H7 (cell line): ENCODE measurements around the gene HOXC6. TPM values are rescaled to one million over a fixed set of nuclear protein-coding genes. Genes with fewer than 3 reads are reported as not detected.

Experiments
- DNase-seq: peaks from one replicate; pipeline ENCODE4 v3.0.0; 2012
- H3K27me3 ChIP-seq: 2 replicates; pipeline ENCODE4 v1.6.0; 2011; ENCODE audit warnings: mild to moderate bottlenecking, low read length; ENCODE audit not compliant: control insufficient read depth, insufficient read depth
- H3K36me3 ChIP-seq: replicated peaks from 2 replicates; pipeline ENCODE4 v1.5.1; 2011; ENCODE audit warnings: low read length; ENCODE audit not compliant: control insufficient read depth, insufficient read depth
- H3K4me3 ChIP-seq: 2 replicates; pipeline ENCODE4 v1.5.1; 2011; ENCODE audit warnings: low read depth, mild to moderate bottlenecking, control low read depth, low read length, moderate library complexity; ENCODE audit not compliant: insufficient read depth
- total RNA-seq: library from RNA; depleted of rRNA; stranded (reverse); fragments of >200 nt; shearing (Covaris generic); gene quantifications from 2 replicates; pipeline ENCODE4 v1.2.3, GENCODE V29; 2014

Gene HOXC6
- total RNA-seq, 1 experiment from 2014 or later, result not detected

GRCh38 chr12:54033106-54033979, 5.1 kb downstream of the HOXC6 start:
- Histone ChIP-seq H3K36me3 (no peaks in the 10 kb centered on the region), H3K4me3 (no peak overlapping the region), H3K27me3 (peaks cover 99% of the 10 kb centered on the region)
- peak; percentile 91 for DNase-seq

GRCh38 chr12:54033980-54034784, 5.9 kb downstream of the HOXC6 start:
- peak; percentile 85 for DNase-seq
- peaks cover 99% of the 10 kb centered on the region for H3K27me3 ChIP-seq
- H3K4me3 ChIP-seq, result no peak overlapping the region
- H3K36me3 ChIP-seq, result no peaks in the 10 kb centered on the region

GRCh38 chr12:54034785-54035310, 6.6 kb downstream of the HOXC6 start:
- Histone ChIP-seq H3K27me3 (peaks cover 99% of the 10 kb centered on the region), H3K4me3 (no peak overlapping the region), H3K36me3 (no peaks in the 10 kb centered on the region)
- no peak for DNase-seq

GRCh38 chr12:54035568-54036264, 7.5 kb downstream of the HOXC6 start:
- no peak for DNase-seq
- Histone ChIP-seq H3K27me3 (peaks cover 99% of the 10 kb centered on the region), H3K4me3 (no peak overlapping the region), H3K36me3 (no peaks in the 10 kb centered on the region)

GRCh38 chr12:54036620-54037359, 8.6 kb downstream of the HOXC6 start:
- peak; percentile 57 for DNase-seq
- Histone ChIP-seq H3K27me3 (peaks cover 99% of the 10 kb centered on the region), H3K36me3 (no peaks in the 10 kb centered on the region), H3K4me3 (no peak overlapping the region)

- DNase-seq, result no peak
- Histone ChIP-seq H3K36me3 (no peaks in the 10 kb centered on the region), H3K27me3 (peaks cover 100% of the 10 kb centered on the region), H3K4me3 (no peak overlapping the region)
These were observed 9.4 kb downstream of the HOXC6 start for GRCh38 chr12:54037360-54038283.

GRCh38 chr12:54038284-54038870, 10.1 kb downstream of the HOXC6 start:
- H3K27me3 ChIP-seq, result peaks cover 100% of the 10 kb centered on the region
- H3K36me3 ChIP-seq, result no peaks in the 10 kb centered on the region
- DNase-seq, result no peak
- no peak overlapping the region for H3K4me3 ChIP-seq

GRCh38 chr12:54038871-54039414, 10.7 kb downstream of the HOXC6 start:
- Histone ChIP-seq H3K27me3 (peaks cover 100% of the 10 kb centered on the region), H3K4me3 (no peak overlapping the region), H3K36me3 (no peaks in the 10 kb centered on the region)
- DNase-seq, result no peak

GRCh38 chr12:54039417-54040147, 11.3 kb downstream of the HOXC6 start:
- Histone ChIP-seq H3K36me3 (no peaks in the 10 kb centered on the region), H3K27me3 (peaks cover 100% of the 10 kb centered on the region), H3K4me3 (no peak overlapping the region)
- DNase-seq, result no peak

- peak; percentile 68 for DNase-seq
- H3K4me3 ChIP-seq, result no peak overlapping the region
- H3K27me3 ChIP-seq, result peaks cover 100% of the 10 kb centered on the region
- no peaks in the 10 kb centered on the region for H3K36me3 ChIP-seq
These were observed 11.9 kb downstream of the HOXC6 start for GRCh38 chr12:54040148-54040494.

- H3K4me3 ChIP-seq, result no peak overlapping the region
- DNase-seq, result no peak
- H3K27me3 ChIP-seq, result peaks cover 100% of the 10 kb centered on the region
- H3K36me3 ChIP-seq, result no peaks in the 10 kb centered on the region
These were observed 12.4 kb downstream of the HOXC6 start for GRCh38 chr12:54040648-54041047.

GRCh38 chr12:54041097-54041690, 13.0 kb downstream of the HOXC6 start:
- peaks cover 100% of the 10 kb centered on the region for H3K27me3 ChIP-seq
- no peak for DNase-seq

More at GRCh38 chr12:54041097-54041690, 13.0 kb downstream of the HOXC6 start:
- H3K36me3 ChIP-seq, result no peaks in the 10 kb centered on the region
- no peak overlapping the region for H3K4me3 ChIP-seq
